ENCODE data around the gene TAS2R41.

- no peak for TF ChIP-seq CTCF (IDR thresholded peaks at IDR 0.05)
- no peak for TF ChIP-seq POLR2A (IDR thresholded peaks at IDR 0.05)
Measured at GRCh38 chr7:143518941-143519340, 41.3 kb downstream of the TAS2R41 start.

Data from lower leg skin (tissue), 3 donors.